ENCODE data around the gene KDM2B.

GRCh38 chr12:121539908-121540307 is 40.9 kb downstream of the KDM2B start:
- TF ChIP-seq CTCF (IDR thresholded peaks at IDR 0.05) = no peak
- no peak for TF ChIP-seq POLR2A (IDR thresholded peaks at IDR 0.05)
